H9 (cell line): ENCODE results near the gene PER2. TPM values are rescaled to one million over a fixed set of nuclear protein-coding genes. Genes with fewer than 3 reads are reported as not detected.

Source experiments
- DNase-seq: peaks from one replicate; pipeline ENCODE4 v3.0.0-alpha.2; 2017
- H2AFZ ChIP-seq: one replicate; pipeline ENCODE4 v1.6.1; 2013; ENCODE audit warnings: mild to moderate bottlenecking, low read length, control low read depth, moderate library complexity
- H2AK5ac ChIP-seq: 2 replicates; pipeline ENCODE4 v1.6.1; 2013; ENCODE audit warnings: low read length, control low read depth, mixed read lengths; ENCODE audit not compliant: insufficient read length
- H2BK120ac ChIP-seq: one replicate; pipeline ENCODE4 v1.6.1; 2013; ENCODE audit warnings: low read depth, mild to moderate bottlenecking, low read length, control low read depth, inconsistent platforms; ENCODE audit not compliant: poor library complexity, severe bottlenecking
- H2BK12ac ChIP-seq: 2 replicates; pipeline ENCODE4 v1.6.1; 2013; ENCODE audit warnings: low read length, control low read depth, mixed read lengths, low read depth; ENCODE audit not compliant: insufficient read length
- H2BK15ac ChIP-seq: 2 replicates; pipeline ENCODE4 v1.6.1; 2013; ENCODE audit warnings: low read depth, low read length, control low read depth
- H2BK20ac ChIP-seq: one replicate; pipeline ENCODE4 v1.6.1; 2013; ENCODE audit warnings: low read depth, mild to moderate bottlenecking, low read length, control low read depth, inconsistent platforms; ENCODE audit not compliant: poor library complexity, severe bottlenecking
- H2BK5ac ChIP-seq: 2 replicates; pipeline ENCODE4 v1.6.1; 2013; ENCODE audit warnings: low read length, control low read depth, mixed read lengths; ENCODE audit not compliant: insufficient read length
- H3K14ac ChIP-seq: 2 replicates; pipeline ENCODE4 v1.6.1; 2013; ENCODE audit warnings: low read length, control low read depth; ENCODE audit not compliant: insufficient read depth
- H3K18ac ChIP-seq: 2 replicates; pipeline ENCODE4 v1.6.1; 2013; ENCODE audit warnings: low read depth, mild to moderate bottlenecking, mixed read lengths, low read length, control low read depth; ENCODE audit not compliant: insufficient read length
- H3K23ac ChIP-seq: 2 replicates; pipeline ENCODE4 v1.6.1; 2013; ENCODE audit warnings: low read length, control low read depth, mixed read lengths, low read depth; ENCODE audit not compliant: insufficient read length
- H3K23me2 ChIP-seq: 2 replicates; pipeline ENCODE4 v1.6.1; 2013; ENCODE audit warnings: low read depth, mild to moderate bottlenecking, mixed read lengths, low read length, control low read depth; ENCODE audit not compliant: insufficient read length, poor library complexity, severe bottlenecking
- H3K27ac ChIP-seq: 2 replicates; pipeline ENCODE4 v1.5.1; 2013; ENCODE audit warnings: low read length, control low read depth, mixed read lengths, low read depth; ENCODE audit not compliant: insufficient read length
- H3K27me3 ChIP-seq: 2 replicates; pipeline ENCODE4 v1.6.1; 2013; ENCODE audit warnings: low read length, control low read depth, inconsistent platforms; ENCODE audit not compliant: insufficient read depth
- H3K4ac ChIP-seq: 2 replicates; pipeline ENCODE4 v1.6.1; 2013; ENCODE audit warnings: low read depth, mild to moderate bottlenecking, control low read depth, inconsistent platforms, low read length, moderate library complexity
- H3K4me1 ChIP-seq: 2 replicates; pipeline ENCODE4 v1.6.1; 2013; ENCODE audit warnings: low read length, control low read depth, inconsistent platforms; ENCODE audit not compliant: insufficient read depth
- H3K4me2 ChIP-seq: 2 replicates; pipeline ENCODE4 v1.6.1; 2013; ENCODE audit warnings: low read length, control low read depth, mixed read lengths; ENCODE audit not compliant: insufficient read length, insufficient read depth
- H3K56ac ChIP-seq: 2 replicates; pipeline ENCODE4 v1.6.1; 2013; ENCODE audit warnings: low read depth, mild to moderate bottlenecking, mixed read lengths, low read length, control low read depth; ENCODE audit not compliant: insufficient read length
- H3K79me1 ChIP-seq: 2 replicates; pipeline ENCODE4 v1.6.1; 2013; ENCODE audit warnings: low read depth, mild to moderate bottlenecking, moderate library complexity, low read length, control low read depth, inconsistent platforms; ENCODE audit not compliant: insufficient read depth, poor library complexity, severe bottlenecking
- H3K79me2 ChIP-seq: 2 replicates; pipeline ENCODE4 v1.6.1; 2013; ENCODE audit warnings: low read length, control low read depth, inconsistent platforms; ENCODE audit not compliant: insufficient read depth
- H3K9ac ChIP-seq: 2 replicates; pipeline ENCODE4 v1.6.1; 2013; ENCODE audit warnings: low read length, control low read depth, mixed read lengths; ENCODE audit not compliant: insufficient read length; ENCODE audit errors: extremely low read depth
- H3K9me3 ChIP-seq: one replicate; pipeline ENCODE4 v1.6.1; 2013; ENCODE audit warnings: low read depth, low read length, inconsistent platforms; ENCODE audit not compliant: control insufficient read depth
- H3T11ph ChIP-seq: one replicate; pipeline ENCODE4 v1.6.1; 2013; ENCODE audit warnings: mild to moderate bottlenecking, low read length, control low read depth, inconsistent platforms
- H4K20me1 ChIP-seq: one replicate; pipeline ENCODE4 v1.6.1; 2013; ENCODE audit not compliant: control insufficient read depth, insufficient read length, insufficient read depth
- H4K5ac ChIP-seq: 2 replicates; pipeline ENCODE4 v1.6.1; 2013; ENCODE audit warnings: low read depth, mild to moderate bottlenecking, mixed read lengths, low read length, control low read depth; ENCODE audit not compliant: insufficient read length
- H4K8ac ChIP-seq: replicated peaks from 2 replicates; pipeline ENCODE4 v1.6.1; 2013; ENCODE audit warnings: low read length, control low read depth, mixed read lengths, low read depth; ENCODE audit not compliant: insufficient read length
- H4K91ac ChIP-seq: 2 replicates; pipeline ENCODE4 v1.6.1; 2013; ENCODE audit warnings: low read depth, mild to moderate bottlenecking, moderate library complexity, mixed read lengths, low read length, control low read depth; ENCODE audit not compliant: insufficient read length
- H3K27ac Mint-ChIP-seq, 3 experiments: 2 replicates in 2 of 3; 3 replicates in 1 of 3; pipeline ENCODE4 v1.8.0; 2020 to 2021; ENCODE audit warnings: mixed read lengths in 3 of 3, mild to moderate bottlenecking in 1 of 3, moderate library complexity in 1 of 3
- H3K27me3 Mint-ChIP-seq: 2 replicates; pipeline ENCODE4 v1.8.0; 2021; ENCODE audit warnings: low read depth, mild to moderate bottlenecking, moderate library complexity, mixed read lengths
- H3K36me3 Mint-ChIP-seq, 3 experiments: 2 replicates in 2 of 3; 3 replicates in 1 of 3; pipeline ENCODE4 v1.8.0; 2020 to 2021; ENCODE audit warnings: low read depth in 3 of 3, mixed read lengths in 3 of 3; ENCODE audit not compliant: insufficient read depth in 1 of 3
- H3K4me1 Mint-ChIP-seq, 2 experiments: 2 replicates each; pipeline ENCODE4 v1.8.0; 2020; ENCODE audit warnings: mixed read lengths in 2 of 2
- H3K4me3 Mint-ChIP-seq, 2 experiments: 2 replicates in 1 of 2; 3 replicates in 1 of 2; pipeline ENCODE4 v1.8.0; 2020 to 2021; ENCODE audit warnings: mild to moderate bottlenecking in 2 of 2, mixed read lengths in 2 of 2, moderate library complexity in 1 of 2
- H3K9me3 Mint-ChIP-seq, 2 experiments: 2 replicates in 1 of 2; 3 replicates in 1 of 2; pipeline ENCODE4 v1.8.0; 2020; ENCODE audit warnings: mild to moderate bottlenecking in 2 of 2, mixed read lengths in 2 of 2, moderate library complexity in 1 of 2
- CTCF ChIP-seq: fragments of 200-600 bp; sonication (generic); conservative IDR thresholded peaks from 3 replicates; pipeline ENCODE4 v1.8.0; 2021; ENCODE audit warnings: antibody characterized with exemption, mild to moderate bottlenecking
- WGBS: extraction: QIAGEN DNeasy Blood & Tissue Kit; methylation state at CpG from one replicate; pipeline ENCODE4 v1.1.7; 2013; ENCODE audit warnings: missing lambda C conversion rate, low lambda C conversion rate, mixed read lengths; ENCODE audit not compliant: insufficient read length; ENCODE audit errors: extremely low coverage; 5-methylcytosine and 5-hydroxymethylcytosine counted together
- total RNA-seq: library from RNA; stranded (reverse); gene quantifications from 2 replicates; pipeline ENCODE4 v1.2.1, GENCODE V29; 2021

PER2 gene
- total RNA-seq, 1 experiment from 2014 or later, result 12.9 TPM

GRCh38 chr2:238203973-238204683 is 84.3 kb downstream of the PER2 start:
- Histone ChIP-seq H3K4me1 (no peaks in the 10 kb centered on the region), H4K91ac (no peak overlapping the region), H4K20me1 (no peaks in the 10 kb centered on the region), H2BK12ac (no peak overlapping the region), H3K14ac (peak overlapping the region; percentile 84), H3K27me3 (no peaks in the 10 kb centered on the region), H2BK20ac (no peak overlapping the region), H3K56ac (no peak overlapping the region), H2AFZ (no peak overlapping the region), H3K79me2 (peaks cover 21% of the 10 kb centered on the region; the same call in 1 of the 2 replicates), H3K4ac (no peak overlapping the region), H2BK5ac (no peak overlapping the region), H3K79me1 (peaks cover 13% of the 10 kb centered on the region), H3K18ac (peak overlapping the region; percentile 71), H3K27ac (no peak overlapping the region), H2AK5ac (no peak overlapping the region), H4K5ac (no peak overlapping the region), H3K23me2 (peaks cover 8% of the 10 kb centered on the region), H2BK15ac (no peak overlapping the region), H3K9me3 (no peaks in the 10 kb centered on the region), H3T11ph (no peak overlapping the region), H3K23ac (no peak overlapping the region), H2BK120ac (no peak overlapping the region), H3K4me2 (peak overlapping the region; percentile 79), H3K9ac (peak overlapping the region; percentile 61), H4K8ac (no peak overlapping the region)
- Mint-ChIP-seq H3K27me3 (peaks cover 11% of the 10 kb centered on the region), H3K36me3 (peaks cover 3 to 10% (median 8%) of the 10 kb centered on the region in 3 experiments; a peak in 6 of 7 replicates), H3K4me3 (peak overlapping the region; percentile 67 to 84), H3K27ac (peak overlapping the region; percentile 52 to 90 (median 76); a peak in 3 of 7 replicates), H3K9me3 (peaks cover 8 to 12% of the 10 kb centered on the region in 2 experiments; a peak in 4 of 5 replicates), H3K4me1 (peaks cover 7 to 11% of the 10 kb centered on the region in 2 experiments)
- DNase-seq, result no peak
- 100% methylated on average over 2 of the region's 18 CpGs for WGBS
- no peak for TF ChIP-seq CTCF
